Activated CD4-positive, alpha-beta T cell treated with anti-CD3 and anti-CD28 coated beads, Interleukin-2, amount 50 U/mL, for 1 hour (primary cell): ENCODE measurements around the gene HMX3.
"Not testable (repeated sequence)": the region's sequence is repeated elsewhere in the genome, so short reads cannot be mapped to it uniquely, and the experiment has no call there.

Experiments
- DNase-seq: peaks from one replicate; pipeline ENCODE4 v3.0.0-alpha.2; 2020

HMX3 gene

GRCh38 chr10:123149162-123149567, 13.4 kb downstream of the HMX3 start:
- no peak for DNase-seq

GRCh38 chr10:123149568-123150270, 13.9 kb downstream of the HMX3 start:
- peak; percentile 47 for DNase-seq

- DNase-seq = no peak
Measured at GRCh38 chr10:123150271-123150985, 14.7 kb downstream of the HMX3 start.

GRCh38 chr10:123150986-123151736, 15.4 kb downstream of the HMX3 start:
- DNase-seq = peak; percentile 13

- DNase-seq = no peak
Measured at GRCh38 chr10:123151737-123152135, 16.0 kb downstream of the HMX3 start.

GRCh38 chr10:123153486-123154091, 17.8 kb downstream of the HMX3 start:
- DNase-seq = no peak

- DNase-seq = peak; percentile 89
Measured at GRCh38 chr10:123154092-123154710, 18.4 kb downstream of the HMX3 start, which contains the start of gene BUB3. TSS of gene BUB3 (plus strand) at chr10:123154402. CDS start at chr10:123154918, 516 bp downstream.

- peak; percentile 11 for DNase-seq
Measured at GRCh38 chr10:123154711-123155505, 19.1 kb downstream of the HMX3 start.

GRCh38 chr10:123156078-123156477, 20.3 kb downstream of the HMX3 start:
- no peak for DNase-seq

- no peak for DNase-seq
Measured at GRCh38 chr10:123157210-123157609, 21.4 kb downstream of the HMX3 start.

GRCh38 chr10:123158682-123159081, 22.9 kb downstream of the HMX3 start:
- no peak for DNase-seq

GRCh38 chr10:123160311-123160980, 24.7 kb downstream of the HMX3 start:
- no peak for DNase-seq

GRCh38 chr10:123164319-123164718, 28.5 kb downstream of the HMX3 start:
- no peak for DNase-seq

GRCh38 chr10:123165445-123166072, 29.8 kb downstream of the HMX3 start:
- DNase-seq = no peak

- DNase-seq = no peak
Measured at GRCh38 chr10:123166618-123167017, 30.8 kb downstream of the HMX3 start.

GRCh38 chr10:123170961-123171360, 35.2 kb downstream of the HMX3 start:
- DNase-seq = no peak

- DNase-seq = not testable (repeated sequence)
Measured at GRCh38 chr10:123171616-123172015, 35.8 kb downstream of the HMX3 start.

GRCh38 chr10:123175389-123176387, 39.9 kb downstream of the HMX3 start:
- DNase-seq = no peak

- not testable (repeated sequence) for DNase-seq
Measured at GRCh38 chr10:123178390-123178789, 42.6 kb downstream of the HMX3 start.
